ENCODE results near the gene ST6GALNAC4.

- TF ChIP-seq CTCF (IDR thresholded peaks at IDR 0.05), result no peak
- TF ChIP-seq ZFX (IDR thresholded peaks at IDR 0.05; ENCODE audit: borderline replicate concordance), result no peak
Measured at GRCh38 chr9:127860779-127861178, 56.1 kb downstream of the ST6GALNAC4 start.
